Muscle of arm (tissue), 12 donors: Measurements from ENCODE around the gene PTPRN2. TPM values are rescaled to one million over a fixed set of nuclear protein-coding genes. Genes with fewer than 3 reads are reported as not detected.
"Not testable (repeated sequence)": the region's sequence is repeated elsewhere in the genome, so short reads cannot be mapped to it uniquely, and the experiment has no call there.

ENCODE experiments used
- DNase-seq: peaks from one replicate; pipeline ENCODE4 v3.0.0-alpha.2; 2013
- polyA plus RNA-seq, 12 donors: library from polyadenylated mRNA; unstranded; fragments of 120-200 nt; gene quantifications; one replicate each; pipeline ENCODE4 v1.2.1, GENCODE V29; 2013; ENCODE audit not compliant: insufficient read length in 12 of 12

Gene PTPRN2
- polyA plus RNA-seq, 12 donors, result 1.6 to 8.7 (median 2.3) TPM; not detected in 1

- no peak for DNase-seq
These were observed 346.8 kb downstream of the PTPRN2 start for GRCh38 chr7:158240801-158241200.

- DNase-seq, result peak; percentile 4
These were observed 348.2 kb downstream of the PTPRN2 start for GRCh38 chr7:158239290-158239981.

- no peak for DNase-seq
These were observed 348.9 kb downstream of the PTPRN2 start for GRCh38 chr7:158238616-158239289.

GRCh38 chr7:158237672-158238335 lies 349.8 kb downstream of the PTPRN2 start:
- DNase-seq, result no peak

GRCh38 chr7:158236400-158236799 lies 351.2 kb downstream of the PTPRN2 start:
- DNase-seq, result no peak

GRCh38 chr7:158235862-158236261 lies 351.8 kb downstream of the PTPRN2 start:
- DNase-seq, result no peak

- DNase-seq, result no peak
These were observed 357.7 kb downstream of the PTPRN2 start for GRCh38 chr7:158229945-158230344.

- DNase-seq, result no peak
These were observed 358.6 kb downstream of the PTPRN2 start for GRCh38 chr7:158228986-158229385.

- no peak for DNase-seq
These were observed 359.5 kb downstream of the PTPRN2 start for GRCh38 chr7:158228131-158228530.

- no peak for DNase-seq
These were observed 360.2 kb downstream of the PTPRN2 start for GRCh38 chr7:158227258-158227984.

GRCh38 chr7:158216198-158216597 lies 371.4 kb downstream of the PTPRN2 start:
- DNase-seq, result no peak

GRCh38 chr7:158209435-158209834 lies 378.2 kb downstream of the PTPRN2 start:
- DNase-seq, result no peak

- no peak for DNase-seq
These were observed 381.3 kb downstream of the PTPRN2 start for GRCh38 chr7:158206341-158206740.

- DNase-seq, result no peak
These were observed 383.2 kb downstream of the PTPRN2 start for GRCh38 chr7:158204453-158204852.

- DNase-seq, result not testable (repeated sequence)
These were observed 383.7 kb downstream of the PTPRN2 start for GRCh38 chr7:158203948-158204347.

- DNase-seq, result no peak
These were observed 393.2 kb downstream of the PTPRN2 start for GRCh38 chr7:158194365-158194900.

- DNase-seq, result no peak
These were observed 394.2 kb downstream of the PTPRN2 start for GRCh38 chr7:158193446-158193845.

- no peak for DNase-seq
These were observed 394.7 kb downstream of the PTPRN2 start for GRCh38 chr7:158192956-158193355.

- no peak for DNase-seq
These were observed 395.3 kb downstream of the PTPRN2 start for GRCh38 chr7:158192184-158192835.

GRCh38 chr7:158191671-158192070 lies 396.0 kb downstream of the PTPRN2 start:
- DNase-seq, result no peak

- DNase-seq, result no peak
These were observed 396.9 kb downstream of the PTPRN2 start for GRCh38 chr7:158190756-158191155.
